Neural cell (in vitro differentiated cells): ENCODE data around the gene METTL8.

Experiments used
- EP300 ChIP-seq: fragments of 450-650 bp; conservative IDR thresholded peaks from 2 replicates; pipeline ENCODE4 v1.6.1; 2014; ENCODE audit warnings: antibody characterized with exemption, mild to moderate bottlenecking, moderate library complexity; ENCODE audit not compliant: poor library complexity, severe bottlenecking
- EZH2 ChIP-seq: fragments of 200-600, 300-800 bp; shearing (Covaris generic), sonication (generic); IDR thresholded peaks from 2 replicates; pipeline ENCODE4 v1.6.1; 2014; ENCODE audit warnings: antibody characterized with exemption, low read length, borderline replicate concordance, mild to moderate bottlenecking; ENCODE audit not compliant: insufficient read depth, poor library complexity, severe bottlenecking
- MXI1 ChIP-seq: fragments of 450-650 bp; conservative IDR thresholded peaks from 2 replicates; pipeline ENCODE4 v1.6.1; 2014; ENCODE audit warnings: antibody characterized with exemption, mild to moderate bottlenecking; ENCODE audit not compliant: poor library complexity, severe bottlenecking
- POLR2AphosphoS5 ChIP-seq: IDR thresholded peaks from 2 replicates; pipeline ENCODE4 v1.6.1; 2012
- RAD21 ChIP-seq: fragments of 450-650 bp; conservative IDR thresholded peaks from 2 replicates; pipeline ENCODE4 v1.6.1; 2014; ENCODE audit warnings: antibody characterized with exemption, mild to moderate bottlenecking, moderate library complexity
- SMC3 ChIP-seq: fragments of 450-650 bp; conservative IDR thresholded peaks from 2 replicates; pipeline ENCODE4 v1.6.1; 2014; ENCODE audit warnings: antibody characterized with exemption, mild to moderate bottlenecking, moderate library complexity; ENCODE audit not compliant: poor library complexity
- TAF1 ChIP-seq: IDR thresholded peaks from 2 replicates; pipeline ENCODE4 v1.6.1; 2012; ENCODE audit warnings: low read depth
- TF ChIP-seq, protein P1 (sequence below): fragments of 450-650 bp; IDR thresholded peaks from 2 replicates; pipeline ENCODE4 v1.5.1; 2014; ENCODE audit warnings: antibody characterized with exemption, mild to moderate bottlenecking, moderate library complexity; ENCODE audit not compliant: poor library complexity, severe bottlenecking

DNA sequence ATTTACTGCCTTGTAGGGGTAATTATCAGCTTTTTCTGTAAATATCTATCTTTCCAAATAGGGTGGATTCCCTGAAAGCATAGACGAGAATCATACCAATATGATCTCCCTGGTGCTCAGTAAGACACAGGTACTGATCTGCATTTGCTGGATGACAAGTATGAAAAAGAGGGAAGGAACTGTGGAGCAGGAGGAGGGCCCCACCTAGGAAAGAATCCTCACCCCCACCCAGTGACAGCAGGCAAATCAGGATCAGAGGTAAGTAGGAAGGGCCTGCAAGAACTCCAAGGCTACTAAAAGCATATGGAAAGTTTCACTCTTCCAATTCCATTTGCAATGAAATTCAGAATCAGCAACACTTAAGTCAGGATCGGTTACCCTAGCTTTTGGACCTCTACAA, 42.3 kb downstream of the METTL8 start:
- TF ChIP-seq, protein P1, sequence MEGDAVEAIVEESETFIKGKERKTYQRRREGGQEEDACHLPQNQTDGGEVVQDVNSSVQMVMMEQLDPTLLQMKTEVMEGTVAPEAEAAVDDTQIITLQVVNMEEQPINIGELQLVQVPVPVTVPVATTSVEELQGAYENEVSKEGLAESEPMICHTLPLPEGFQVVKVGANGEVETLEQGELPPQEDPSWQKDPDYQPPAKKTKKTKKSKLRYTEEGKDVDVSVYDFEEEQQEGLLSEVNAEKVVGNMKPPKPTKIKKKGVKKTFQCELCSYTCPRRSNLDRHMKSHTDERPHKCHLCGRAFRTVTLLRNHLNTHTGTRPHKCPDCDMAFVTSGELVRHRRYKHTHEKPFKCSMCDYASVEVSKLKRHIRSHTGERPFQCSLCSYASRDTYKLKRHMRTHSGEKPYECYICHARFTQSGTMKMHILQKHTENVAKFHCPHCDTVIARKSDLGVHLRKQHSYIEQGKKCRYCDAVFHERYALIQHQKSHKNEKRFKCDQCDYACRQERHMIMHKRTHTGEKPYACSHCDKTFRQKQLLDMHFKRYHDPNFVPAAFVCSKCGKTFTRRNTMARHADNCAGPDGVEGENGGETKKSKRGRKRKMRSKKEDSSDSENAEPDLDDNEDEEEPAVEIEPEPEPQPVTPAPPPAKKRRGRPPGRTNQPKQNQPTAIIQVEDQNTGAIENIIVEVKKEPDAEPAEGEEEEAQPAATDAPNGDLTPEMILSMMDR, result no peak
- TF ChIP-seq EZH2, result no peak
- TF ChIP-seq POLR2AphosphoS5, result no peak
- no peak for TF ChIP-seq MXI1
- TF ChIP-seq RAD21, result no peak
- no peak for TF ChIP-seq SMC3
- no peak for TF ChIP-seq TAF1
- no peak for TF ChIP-seq EP300
